ENCODE measurements around the gene SPSB1.

The SPSB1 gene

DNA sequence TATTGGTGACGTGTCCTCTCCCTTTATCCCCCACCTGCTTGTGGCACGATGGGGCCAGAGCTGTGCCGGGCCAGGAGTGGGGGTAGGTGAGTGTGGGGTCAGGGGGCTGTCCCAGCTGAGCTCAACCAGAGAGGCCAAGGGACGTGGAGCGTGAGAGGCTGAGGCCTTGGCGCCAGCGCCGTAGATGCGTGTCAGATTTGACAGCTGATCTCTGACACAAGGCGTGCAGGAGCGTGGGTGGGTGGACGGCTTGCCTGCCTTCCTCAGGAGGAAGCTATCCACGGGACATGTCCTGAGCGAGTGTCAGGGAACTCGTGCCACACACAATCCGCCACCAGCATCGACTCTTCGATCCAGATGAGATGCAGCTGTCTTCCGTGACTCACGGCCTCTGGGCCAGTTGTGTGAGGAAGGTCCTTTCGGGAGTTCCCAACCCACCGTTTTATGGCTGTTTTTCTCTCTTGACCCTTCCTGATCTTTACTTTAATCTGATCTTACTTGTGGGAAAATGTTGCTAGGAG lies 56.7 kb downstream of the SPSB1 start:
- H3K4me3 ChIP-seq (ENCODE audit: low read length) = no peak overlapping the region
- H3K9me3 ChIP-seq (replicated peaks; ENCODE audit: insufficient read depth, low read length) = no peaks in the 10 kb centered on the region
- H3K27me3 ChIP-seq (replicated peaks; ENCODE audit: insufficient read depth, low read length) = no peaks in the 10 kb centered on the region
- no peaks in the 10 kb centered on the region for H4K20me1 ChIP-seq (ENCODE audit: insufficient read depth, low read length)
- no peaks in the 10 kb centered on the region for H3K9me2 ChIP-seq (replicated peaks; ENCODE audit: insufficient read depth, low read length)
- DNase-seq = no peak
- H3K79me2 ChIP-seq (ENCODE audit: low read length) = no peaks in the 10 kb centered on the region
- TF ChIP-seq, protein P1, sequence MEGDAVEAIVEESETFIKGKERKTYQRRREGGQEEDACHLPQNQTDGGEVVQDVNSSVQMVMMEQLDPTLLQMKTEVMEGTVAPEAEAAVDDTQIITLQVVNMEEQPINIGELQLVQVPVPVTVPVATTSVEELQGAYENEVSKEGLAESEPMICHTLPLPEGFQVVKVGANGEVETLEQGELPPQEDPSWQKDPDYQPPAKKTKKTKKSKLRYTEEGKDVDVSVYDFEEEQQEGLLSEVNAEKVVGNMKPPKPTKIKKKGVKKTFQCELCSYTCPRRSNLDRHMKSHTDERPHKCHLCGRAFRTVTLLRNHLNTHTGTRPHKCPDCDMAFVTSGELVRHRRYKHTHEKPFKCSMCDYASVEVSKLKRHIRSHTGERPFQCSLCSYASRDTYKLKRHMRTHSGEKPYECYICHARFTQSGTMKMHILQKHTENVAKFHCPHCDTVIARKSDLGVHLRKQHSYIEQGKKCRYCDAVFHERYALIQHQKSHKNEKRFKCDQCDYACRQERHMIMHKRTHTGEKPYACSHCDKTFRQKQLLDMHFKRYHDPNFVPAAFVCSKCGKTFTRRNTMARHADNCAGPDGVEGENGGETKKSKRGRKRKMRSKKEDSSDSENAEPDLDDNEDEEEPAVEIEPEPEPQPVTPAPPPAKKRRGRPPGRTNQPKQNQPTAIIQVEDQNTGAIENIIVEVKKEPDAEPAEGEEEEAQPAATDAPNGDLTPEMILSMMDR (IDR thresholded peaks at IDR 0.05; ENCODE audit: low read length) = no peak
- TF ChIP-seq EZH2 (optimal IDR thresholded peaks at IDR 0.05; ENCODE audit: low read depth, low read length) = no peak
- no peak for TF ChIP-seq EZH2phosphoT487 (IDR thresholded peaks at IDR 0.05; ENCODE audit: low read length)
- no peak overlapping the region for H3K27ac ChIP-seq (ENCODE audit: low read length)
- H3F3A ChIP-seq (ENCODE audit: insufficient read depth, low read length) = no peaks in the 10 kb centered on the region
- H3K4me1 ChIP-seq (ENCODE audit: low read length) = no peaks in the 10 kb centered on the region
- H3K36me3 ChIP-seq (replicated peaks; ENCODE audit: insufficient read depth, low read length) = no peaks in the 10 kb centered on the region
- no peak overlapping the region for H2AFZ ChIP-seq (ENCODE audit: low read length)
- H3K4me2 ChIP-seq (ENCODE audit: low read depth, low read length) = no peak overlapping the region
- H3K9ac ChIP-seq (ENCODE audit: low read length) = no peak overlapping the region

- no peak overlapping the region for H3K4me2 ChIP-seq (ENCODE audit: low read depth, low read length)
- H3K9me2 ChIP-seq (replicated peaks; ENCODE audit: insufficient read depth, low read length) = no peaks in the 10 kb centered on the region
- H4K20me1 ChIP-seq (ENCODE audit: insufficient read depth, low read length) = no peaks in the 10 kb centered on the region
- no peaks in the 10 kb centered on the region for H3F3A ChIP-seq (ENCODE audit: insufficient read depth, low read length)
- no peaks in the 10 kb centered on the region for H3K79me2 ChIP-seq (ENCODE audit: low read length)
- no peak overlapping the region for H3K27ac ChIP-seq (ENCODE audit: low read length)
- H3K9ac ChIP-seq (ENCODE audit: low read length) = no peak overlapping the region
- TF ChIP-seq, protein P1 (IDR thresholded peaks at IDR 0.05; ENCODE audit: low read length) = no peak
- TF ChIP-seq EZH2 (optimal IDR thresholded peaks at IDR 0.05; ENCODE audit: low read depth, low read length) (no peak), EZH2phosphoT487 (IDR thresholded peaks at IDR 0.05; ENCODE audit: low read length) (no peak)
- H3K4me3 ChIP-seq (ENCODE audit: low read length) = no peak overlapping the region
- H3K4me1 ChIP-seq (ENCODE audit: low read length) = no peaks in the 10 kb centered on the region
- no peak for DNase-seq
- no peak overlapping the region for H2AFZ ChIP-seq (ENCODE audit: low read length)
- H3K9me3 ChIP-seq (replicated peaks; ENCODE audit: insufficient read depth, low read length) = no peaks in the 10 kb centered on the region
- no peaks in the 10 kb centered on the region for H3K27me3 ChIP-seq (replicated peaks; ENCODE audit: insufficient read depth, low read length)
- H3K36me3 ChIP-seq (replicated peaks; ENCODE audit: insufficient read depth, low read length) = no peaks in the 10 kb centered on the region
These were observed 57.6 kb downstream of the SPSB1 start for GRCh38 chr1:9350013-9350908.

GRCh38 chr1:9350960-9351359 lies 58.3 kb downstream of the SPSB1 start:
- no peak overlapping the region for H3K4me2 ChIP-seq (ENCODE audit: low read depth, low read length)
- no peaks in the 10 kb centered on the region for H3K36me3 ChIP-seq (replicated peaks; ENCODE audit: insufficient read depth, low read length)
- H3K9me2 ChIP-seq (replicated peaks; ENCODE audit: insufficient read depth, low read length) = no peaks in the 10 kb centered on the region
- no peak for DNase-seq
- no peaks in the 10 kb centered on the region for H3K79me2 ChIP-seq (ENCODE audit: low read length)
- no peaks in the 10 kb centered on the region for H3F3A ChIP-seq (ENCODE audit: insufficient read depth, low read length)
- TF ChIP-seq, protein P1 (IDR thresholded peaks at IDR 0.05; ENCODE audit: low read length) = no peak
- TF ChIP-seq EZH2 (optimal IDR thresholded peaks at IDR 0.05; ENCODE audit: low read depth, low read length) = no peak
- no peak for TF ChIP-seq EZH2phosphoT487 (IDR thresholded peaks at IDR 0.05; ENCODE audit: low read length)
- H3K9me3 ChIP-seq (replicated peaks; ENCODE audit: insufficient read depth, low read length) = no peaks in the 10 kb centered on the region
- no peaks in the 10 kb centered on the region for H3K27me3 ChIP-seq (replicated peaks; ENCODE audit: insufficient read depth, low read length)
- H3K4me3 ChIP-seq (ENCODE audit: low read length) = no peak overlapping the region
- H3K27ac ChIP-seq (ENCODE audit: low read length) = no peak overlapping the region
- H4K20me1 ChIP-seq (ENCODE audit: insufficient read depth, low read length) = no peaks in the 10 kb centered on the region
- no peak overlapping the region for H2AFZ ChIP-seq (ENCODE audit: low read length)
- no peak overlapping the region for H3K9ac ChIP-seq (ENCODE audit: low read length)
- no peaks in the 10 kb centered on the region for H3K4me1 ChIP-seq (ENCODE audit: low read length)
